H1 (cell line): ENCODE results near the gene NBAS.

Source experiments
- CBX5 ChIP-seq: fragments of 300-800, 300-1000 bp; sonication (generic); IDR thresholded peaks from 2 replicates; pipeline ENCODE4 v1.7.1; 2016; ENCODE audit warnings: antibody characterized with exemption, low read length, low read depth
- CBX8 ChIP-seq: fragments of 300-800, 300-1000 bp; sonication (generic); IDR thresholded peaks from 2 replicates; pipeline ENCODE4 v1.7.1; 2016; ENCODE audit warnings: low read depth, low read length, borderline replicate concordance
- POLR2AphosphoS5 ChIP-seq: IDR thresholded peaks from 2 replicates; pipeline ENCODE4 v1.6.1; 2011; ENCODE audit warnings: low read depth, low read length
- TEAD4 ChIP-seq: IDR thresholded peaks from 2 replicates; pipeline ENCODE4 v1.6.1; 2012; ENCODE audit warnings: low read depth, low read length, inconsistent platforms, mixed read lengths
- TF ChIP-seq, protein P1 (sequence below), 3 experiments: IDR thresholded peaks; 1 replicate in 2 of 3; 2 replicates in 1 of 3; pipeline versions ENCODE4 v1.5.1 to v1.6.1; 2011; ENCODE audit warnings: low read length in 3 of 3, mild to moderate bottlenecking in 3 of 3, inconsistent platforms in 2 of 3, low read depth in 1 of 3, moderate library complexity in 1 of 3; ENCODE audit not compliant: insufficient read depth in 1 of 3; ENCODE audit errors: control extremely low read depth in 1 of 3
- TF ChIP-seq, protein P2 (sequence below): IDR thresholded peaks from 2 replicates; pipeline ENCODE4 v1.6.1; 2012; ENCODE audit warnings: inconsistent platforms

DNA sequence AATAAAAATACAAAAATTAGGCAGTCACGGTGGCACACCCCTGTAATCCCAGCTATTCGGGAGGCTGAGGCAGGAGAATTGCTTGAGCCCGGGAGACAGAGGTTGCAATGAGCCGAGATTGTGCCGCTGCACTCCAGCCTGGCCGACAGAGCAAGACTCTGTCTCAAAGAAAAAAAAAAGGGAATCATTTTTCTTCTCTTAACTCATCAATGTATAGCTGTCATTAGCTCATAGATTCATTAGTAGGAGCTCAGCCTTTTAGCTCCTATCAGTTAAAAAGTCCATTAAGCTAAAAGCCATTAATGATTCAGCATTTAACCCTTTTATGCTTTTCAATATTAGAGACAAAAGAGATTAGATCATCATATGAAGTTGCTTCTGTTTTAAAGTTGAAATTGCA is 5.8 kb upstream of the NBAS start:
- TF ChIP-seq TEAD4 (no peak), CBX5 (no peak), POLR2AphosphoS5 (no peak), CBX8 (no peak)
- TF ChIP-seq, protein P1, sequence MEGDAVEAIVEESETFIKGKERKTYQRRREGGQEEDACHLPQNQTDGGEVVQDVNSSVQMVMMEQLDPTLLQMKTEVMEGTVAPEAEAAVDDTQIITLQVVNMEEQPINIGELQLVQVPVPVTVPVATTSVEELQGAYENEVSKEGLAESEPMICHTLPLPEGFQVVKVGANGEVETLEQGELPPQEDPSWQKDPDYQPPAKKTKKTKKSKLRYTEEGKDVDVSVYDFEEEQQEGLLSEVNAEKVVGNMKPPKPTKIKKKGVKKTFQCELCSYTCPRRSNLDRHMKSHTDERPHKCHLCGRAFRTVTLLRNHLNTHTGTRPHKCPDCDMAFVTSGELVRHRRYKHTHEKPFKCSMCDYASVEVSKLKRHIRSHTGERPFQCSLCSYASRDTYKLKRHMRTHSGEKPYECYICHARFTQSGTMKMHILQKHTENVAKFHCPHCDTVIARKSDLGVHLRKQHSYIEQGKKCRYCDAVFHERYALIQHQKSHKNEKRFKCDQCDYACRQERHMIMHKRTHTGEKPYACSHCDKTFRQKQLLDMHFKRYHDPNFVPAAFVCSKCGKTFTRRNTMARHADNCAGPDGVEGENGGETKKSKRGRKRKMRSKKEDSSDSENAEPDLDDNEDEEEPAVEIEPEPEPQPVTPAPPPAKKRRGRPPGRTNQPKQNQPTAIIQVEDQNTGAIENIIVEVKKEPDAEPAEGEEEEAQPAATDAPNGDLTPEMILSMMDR (IDR thresholded peaks at IDR 0.05; ENCODE audit: control extremely low read depth in 1 of 3, insufficient read depth in 1 of 3, low read depth in 1 of 3, low read length in 3 of 3) = no peak
- TF ChIP-seq, protein P2, sequence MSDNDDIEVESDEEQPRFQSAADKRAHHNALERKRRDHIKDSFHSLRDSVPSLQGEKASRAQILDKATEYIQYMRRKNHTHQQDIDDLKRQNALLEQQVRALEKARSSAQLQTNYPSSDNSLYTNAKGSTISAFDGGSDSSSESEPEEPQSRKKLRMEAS = no peak
